ENCODE data around the gene APLP1. TPM values are rescaled to one million over a fixed set of nuclear protein-coding genes. Genes with fewer than 3 reads are reported as not detected.

APLP1 gene
- total RNA-seq, 2 donors from 2014 or later, result 2.6 to 3.7 TPM

DNA sequence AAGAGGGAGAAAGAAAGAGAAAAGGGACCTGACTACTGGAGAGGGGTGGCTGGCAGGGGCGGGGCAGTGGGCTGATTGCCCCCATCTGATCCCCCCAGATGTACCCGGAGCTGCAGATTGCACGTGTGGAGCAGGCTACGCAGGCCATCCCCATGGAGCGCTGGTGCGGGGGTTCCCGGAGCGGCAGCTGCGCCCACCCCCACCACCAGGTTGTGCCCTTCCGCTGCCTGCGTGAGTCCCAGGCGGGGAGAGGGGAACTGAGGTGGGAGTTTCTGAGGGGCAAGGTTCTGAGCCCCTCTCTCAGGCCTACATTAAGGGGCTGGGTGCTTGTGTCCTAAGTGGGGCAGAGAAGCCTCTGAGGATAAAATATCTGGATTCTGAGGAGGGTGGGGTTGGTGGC, 2.4 kb downstream of the APLP1 start:
- H3K4me3 ChIP-seq, result no peak overlapping the region
- no peaks in the 10 kb centered on the region for H3K9me3 ChIP-seq
- TF ChIP-seq, protein P1, sequence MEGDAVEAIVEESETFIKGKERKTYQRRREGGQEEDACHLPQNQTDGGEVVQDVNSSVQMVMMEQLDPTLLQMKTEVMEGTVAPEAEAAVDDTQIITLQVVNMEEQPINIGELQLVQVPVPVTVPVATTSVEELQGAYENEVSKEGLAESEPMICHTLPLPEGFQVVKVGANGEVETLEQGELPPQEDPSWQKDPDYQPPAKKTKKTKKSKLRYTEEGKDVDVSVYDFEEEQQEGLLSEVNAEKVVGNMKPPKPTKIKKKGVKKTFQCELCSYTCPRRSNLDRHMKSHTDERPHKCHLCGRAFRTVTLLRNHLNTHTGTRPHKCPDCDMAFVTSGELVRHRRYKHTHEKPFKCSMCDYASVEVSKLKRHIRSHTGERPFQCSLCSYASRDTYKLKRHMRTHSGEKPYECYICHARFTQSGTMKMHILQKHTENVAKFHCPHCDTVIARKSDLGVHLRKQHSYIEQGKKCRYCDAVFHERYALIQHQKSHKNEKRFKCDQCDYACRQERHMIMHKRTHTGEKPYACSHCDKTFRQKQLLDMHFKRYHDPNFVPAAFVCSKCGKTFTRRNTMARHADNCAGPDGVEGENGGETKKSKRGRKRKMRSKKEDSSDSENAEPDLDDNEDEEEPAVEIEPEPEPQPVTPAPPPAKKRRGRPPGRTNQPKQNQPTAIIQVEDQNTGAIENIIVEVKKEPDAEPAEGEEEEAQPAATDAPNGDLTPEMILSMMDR (IDR thresholded peaks at IDR 0.05), result no peak
- peaks cover 11% of the 10 kb centered on the region for H3K27me3 ChIP-seq
- intact Hi-C loops (cut with DNase I), result no loop called here
- H3K27ac ChIP-seq, result no peak overlapping the region
- H3K36me3 ChIP-seq, result no peaks in the 10 kb centered on the region
- no peak for DNase-seq
- H3K4me1 ChIP-seq, result peaks cover 7% of the 10 kb centered on the region
- H3K9ac ChIP-seq (ENCODE audit: low read depth in 2 of 2, low read length in 2 of 2), result no peak overlapping the region

DNA sequence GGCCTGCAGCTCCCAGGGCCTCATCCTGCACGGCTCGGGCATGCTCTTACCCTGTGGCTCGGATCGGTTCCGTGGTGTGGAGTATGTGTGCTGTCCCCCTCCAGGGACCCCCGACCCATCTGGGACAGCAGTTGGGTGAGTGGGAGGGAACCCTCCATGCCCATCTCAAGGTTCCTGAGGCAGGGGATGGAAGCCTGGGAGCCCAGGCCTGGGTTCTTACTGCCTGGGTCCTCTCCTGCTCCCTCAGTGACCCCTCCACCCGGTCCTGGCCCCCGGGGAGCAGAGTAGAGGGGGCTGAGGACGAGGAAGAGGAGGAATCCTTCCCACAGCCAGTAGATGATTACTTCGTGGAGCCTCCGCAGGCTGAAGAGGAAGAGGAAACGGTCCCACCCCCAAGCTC, 3.2 kb downstream of the APLP1 start:
- Histone ChIP-seq H3K36me3 (no peaks in the 10 kb centered on the region), H3K9ac (ENCODE audit: low read depth in 2 of 2, low read length in 2 of 2) (no peak overlapping the region), H3K9me3 (no peaks in the 10 kb centered on the region), H3K4me1 (peaks cover 7% of the 10 kb centered on the region), H3K27ac (no peak overlapping the region), H3K27me3 (peaks cover 11% of the 10 kb centered on the region), H3K4me3 (no peak overlapping the region)
- no peak for DNase-seq
- TF ChIP-seq, protein P1 (IDR thresholded peaks at IDR 0.05), result no peak
- intact Hi-C loops (cut with DNase I), result no loop called here

DNA sequence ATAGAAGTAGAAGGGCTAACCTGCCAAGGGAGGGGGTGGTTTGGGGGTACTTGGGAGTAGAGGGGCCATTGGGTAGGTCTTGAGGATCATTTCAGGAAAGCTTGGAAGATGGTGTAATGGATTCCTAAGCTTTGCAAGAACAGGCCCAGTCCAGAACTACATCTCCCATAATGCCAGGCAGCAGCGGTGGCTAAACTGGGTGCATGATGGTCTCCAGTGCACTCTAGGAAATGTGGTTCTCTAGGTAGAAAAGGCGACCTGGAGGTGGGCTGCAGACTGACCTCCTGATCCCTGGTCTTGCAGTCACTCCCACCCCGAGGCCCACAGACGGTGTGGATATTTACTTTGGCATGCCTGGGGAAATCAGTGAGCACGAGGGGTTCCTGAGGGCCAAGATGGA, 3.8 kb downstream of the APLP1 start:
- peaks cover 7% of the 10 kb centered on the region for H3K4me1 ChIP-seq
- H3K27me3 ChIP-seq, result peaks cover 11% of the 10 kb centered on the region
- TF ChIP-seq, protein P1 (IDR thresholded peaks at IDR 0.05), result no peak
- no peak overlapping the region for H3K4me3 ChIP-seq
- intact Hi-C loops (cut with DNase I), result no loop called here
- H3K36me3 ChIP-seq, result no peaks in the 10 kb centered on the region
- DNase-seq, result no peak
- no peak overlapping the region for H3K9ac ChIP-seq (ENCODE audit: low read depth in 2 of 2, low read length in 2 of 2)
- no peaks in the 10 kb centered on the region for H3K9me3 ChIP-seq
- H3K27ac ChIP-seq, result no peak overlapping the region

DNA sequence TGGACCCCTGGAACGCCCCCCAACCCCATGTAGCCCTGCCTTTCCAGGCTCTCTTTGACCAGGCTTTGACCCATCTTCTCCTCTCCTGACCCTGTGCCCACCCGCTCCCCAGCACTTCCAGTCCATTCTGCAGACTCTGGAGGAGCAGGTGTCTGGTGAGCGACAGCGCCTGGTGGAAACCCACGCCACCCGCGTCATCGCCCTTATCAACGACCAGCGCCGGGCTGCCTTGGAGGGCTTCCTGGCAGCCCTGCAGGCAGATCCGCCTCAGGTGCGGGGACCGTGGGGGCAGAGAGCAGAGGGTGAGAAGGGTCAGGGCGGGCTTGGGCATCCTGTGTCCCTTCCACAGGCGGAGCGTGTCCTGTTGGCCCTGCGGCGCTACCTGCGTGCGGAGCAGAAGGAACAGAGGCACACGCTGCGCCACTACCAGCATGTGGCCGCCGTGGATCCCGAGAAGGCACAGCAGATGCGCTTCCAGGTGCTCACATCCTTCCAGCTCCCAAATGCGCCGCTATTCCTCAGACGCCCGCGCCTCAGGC, 6.1 kb downstream of the APLP1 start:
- TF ChIP-seq, protein P1 (IDR thresholded peaks at IDR 0.05), result no peak
- H3K4me3 ChIP-seq, result no peak overlapping the region
- DNase-seq, result no peak
- H3K4me1 ChIP-seq, result peaks cover 2% of the 10 kb centered on the region
- no peaks in the 10 kb centered on the region for H3K9me3 ChIP-seq
- H3K36me3 ChIP-seq, result no peaks in the 10 kb centered on the region
- no peak overlapping the region for H3K27ac ChIP-seq
- intact Hi-C loops (cut with DNase I), result no loop called here
- H3K27me3 ChIP-seq, result peaks cover 3% of the 10 kb centered on the region
- H3K9ac ChIP-seq (ENCODE audit: low read depth in 2 of 2, low read length in 2 of 2), result no peak overlapping the region

DNA sequence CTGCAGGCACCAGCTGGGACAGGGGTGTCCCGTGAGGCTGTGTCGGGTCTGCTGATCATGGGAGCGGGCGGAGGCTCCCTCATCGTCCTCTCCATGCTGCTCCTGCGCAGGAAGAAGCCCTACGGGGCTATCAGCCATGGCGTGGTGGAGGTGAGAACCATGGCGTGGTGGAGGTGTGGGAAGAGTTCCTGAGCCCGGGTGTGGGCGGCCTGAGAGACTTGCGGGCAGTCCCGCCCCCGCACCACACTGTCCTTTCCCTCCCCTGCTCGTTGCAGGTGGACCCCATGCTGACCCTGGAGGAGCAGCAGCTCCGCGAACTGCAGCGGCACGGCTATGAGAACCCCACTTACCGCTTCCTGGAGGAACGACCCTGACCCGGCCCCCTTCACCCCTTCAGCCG, 10.7 kb downstream of the APLP1 start:
- intact Hi-C loops (cut with DNase I), result no loop called here
- TF ChIP-seq, protein P1 (IDR thresholded peaks at IDR 0.05), result no peak
- no peak overlapping the region for H3K9ac ChIP-seq (ENCODE audit: low read depth in 2 of 2, low read length in 2 of 2)
- no peak for DNase-seq
- H3K27ac ChIP-seq, result no peak overlapping the region
- no peaks in the 10 kb centered on the region for H3K9me3 ChIP-seq
- H3K27me3 ChIP-seq, result no peaks in the 10 kb centered on the region
- H3K4me1 ChIP-seq, result no peaks in the 10 kb centered on the region
- no peak overlapping the region for H3K4me3 ChIP-seq
- no peaks in the 10 kb centered on the region for H3K36me3 ChIP-seq

Measured in colonic mucosa (tissue), 4 donors.